ENCODE data around the gene CIAO1. TPM values are rescaled to one million over a fixed set of nuclear protein-coding genes. Genes with fewer than 3 reads are reported as not detected.

Gene CIAO1
- total and polyA plus RNA-seq, 2 donors (not counting 1 experiment from before 2014, with no cell fraction given), result 74.8 to 85.4 TPM

DNA sequence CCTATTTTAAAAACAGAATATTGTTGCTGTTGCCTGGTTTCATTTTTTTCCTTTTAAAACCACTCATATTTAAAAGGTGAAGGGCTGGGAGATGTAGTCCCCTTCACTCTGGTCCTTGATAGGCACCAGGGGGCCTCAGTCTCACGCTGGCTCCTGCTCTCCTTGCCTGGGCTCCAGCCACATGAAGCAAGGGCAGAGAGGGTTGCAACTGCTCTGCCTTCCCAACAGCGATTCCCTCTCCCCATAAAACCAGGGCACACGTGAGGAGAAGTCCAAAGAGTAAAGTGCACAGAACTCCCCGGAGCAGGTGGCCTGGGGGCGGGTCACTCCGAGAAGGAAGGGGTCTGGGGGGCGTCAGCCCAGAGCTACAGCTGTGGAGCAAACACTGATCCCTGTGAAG, 13.0 kb upstream of the CIAO1 start:
- H2AFZ ChIP-seq (ENCODE audit: insufficient read depth, low read depth, low read length, poor library complexity, severe bottlenecking), result no peak overlapping the region
- no peaks in the 10 kb centered on the region for H3K9me3 ChIP-seq (ENCODE audit: control extremely low read depth in 1 of 3, control insufficient read depth in 2 of 3, insufficient read depth in 1 of 3, low read length in 2 of 3)
- no peak overlapping the region for H3K27ac Mint-ChIP-seq
- H3K9ac ChIP-seq (ENCODE audit: low read length), result no peak overlapping the region
- CTCF ChIA-PET, result interaction anchor here (1.8 to 2.1 kb wide), 2 partner anchors 10 to 12 kb away, joined by 7 to 10 read pairs; no protein-coding TSS in a partner anchor
- peaks cover 32 to 37% of the 10 kb centered on the region in 2 donors for H3K4me1 ChIP-seq (ENCODE audit: control insufficient read depth in 2 of 2, insufficient read depth in 2 of 2, low read length in 2 of 2)
- DNase-seq (no peak), ATAC-seq (ENCODE audit: low read depth) (no peak)
- H3K79me2 ChIP-seq (ENCODE audit: control insufficient read depth, insufficient read depth, low read length), result peaks cover 42% of the 10 kb centered on the region
- POLR2A ChIA-PET, result no interaction called here
- H3K4me3 Mint-ChIP-seq, result no peak overlapping the region
- H3K4me3 ChIP-seq (ENCODE audit: control extremely low read depth in 1 of 5, extremely low read depth in 1 of 5, insufficient read depth in 1 of 5, low read depth in 2 of 5, low read length in 4 of 5), result no peak overlapping the region
- no peaks in the 10 kb centered on the region for H3K27me3 Mint-ChIP-seq
- intact Hi-C loops (cut with micrococcal nuclease), result no loop called here
- TF ChIP-seq, protein P1, sequence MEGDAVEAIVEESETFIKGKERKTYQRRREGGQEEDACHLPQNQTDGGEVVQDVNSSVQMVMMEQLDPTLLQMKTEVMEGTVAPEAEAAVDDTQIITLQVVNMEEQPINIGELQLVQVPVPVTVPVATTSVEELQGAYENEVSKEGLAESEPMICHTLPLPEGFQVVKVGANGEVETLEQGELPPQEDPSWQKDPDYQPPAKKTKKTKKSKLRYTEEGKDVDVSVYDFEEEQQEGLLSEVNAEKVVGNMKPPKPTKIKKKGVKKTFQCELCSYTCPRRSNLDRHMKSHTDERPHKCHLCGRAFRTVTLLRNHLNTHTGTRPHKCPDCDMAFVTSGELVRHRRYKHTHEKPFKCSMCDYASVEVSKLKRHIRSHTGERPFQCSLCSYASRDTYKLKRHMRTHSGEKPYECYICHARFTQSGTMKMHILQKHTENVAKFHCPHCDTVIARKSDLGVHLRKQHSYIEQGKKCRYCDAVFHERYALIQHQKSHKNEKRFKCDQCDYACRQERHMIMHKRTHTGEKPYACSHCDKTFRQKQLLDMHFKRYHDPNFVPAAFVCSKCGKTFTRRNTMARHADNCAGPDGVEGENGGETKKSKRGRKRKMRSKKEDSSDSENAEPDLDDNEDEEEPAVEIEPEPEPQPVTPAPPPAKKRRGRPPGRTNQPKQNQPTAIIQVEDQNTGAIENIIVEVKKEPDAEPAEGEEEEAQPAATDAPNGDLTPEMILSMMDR (IDR thresholded peaks at IDR 0.05), result no peak
- no peak for TF ChIP-seq EZH2 (IDR thresholded peaks at IDR 0.05; ENCODE audit: borderline replicate concordance, insufficient read depth, low read depth, low read length, poor library complexity, severe bottlenecking)
- H4K20me1 ChIP-seq (ENCODE audit: control insufficient read depth, insufficient read depth, low read length, poor library complexity, severe bottlenecking), result peaks cover 2% of the 10 kb centered on the region
- H3K4me1 Mint-ChIP-seq, result peaks cover 32% of the 10 kb centered on the region
- H3K36me3 ChIP-seq (replicated peaks in 1 of 2; ENCODE audit: control extremely low read depth in 1 of 2, control insufficient read depth in 1 of 2, extremely low read depth in 1 of 2, insufficient read depth in 2 of 2, low read length in 1 of 2), result peaks cover 0 to 60% of the 10 kb centered on the region in 2 experiments
- no peak overlapping the region for H3K4me2 ChIP-seq (replicated peaks; ENCODE audit: low read depth, low read length, poor library complexity, severe bottlenecking)
- no peak overlapping the region for H3K27ac ChIP-seq (ENCODE audit: low read length in 2 of 2)
- no peaks in the 10 kb centered on the region for H3K9me3 Mint-ChIP-seq (ENCODE audit: insufficient read depth)
- WGBS (ENCODE audit: insufficient coverage), result 90% methylated on average over 7 of the region's 7 CpGs
- no peaks in the 10 kb centered on the region for H3K27me3 ChIP-seq (replicated peaks in 1 of 4; ENCODE audit: control extremely low read depth in 1 of 4, control insufficient read depth in 3 of 4, insufficient read depth in 4 of 4, low read length in 3 of 4)

DNA sequence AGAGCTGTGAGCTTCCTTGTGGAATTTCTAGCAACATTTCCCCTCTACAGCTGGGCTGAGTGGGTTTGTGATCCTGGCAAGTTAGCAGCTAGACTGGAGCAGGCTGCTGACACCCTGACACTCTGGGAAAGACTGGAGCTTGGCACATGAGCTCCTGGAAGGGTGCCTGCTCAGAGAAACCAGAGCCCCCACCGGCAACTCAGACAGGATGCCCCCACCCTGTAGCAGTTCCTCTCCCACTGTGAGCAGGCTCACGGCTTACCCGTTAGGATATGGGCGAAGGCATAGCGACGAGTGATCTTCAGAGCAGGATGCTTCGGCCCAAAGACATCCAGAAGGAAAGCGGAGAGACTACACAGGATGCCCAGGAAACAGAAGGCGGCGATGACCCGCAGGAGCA, 11.5 kb upstream of the CIAO1 start:
- intact Hi-C loops (cut with micrococcal nuclease), result no loop called here
- peak overlapping the region in 1 of 2 donors; percentile 64 for H3K27ac ChIP-seq (ENCODE audit: low read length in 2 of 2)
- ATAC-seq (ENCODE audit: low read depth) (no peak), DNase-seq (no peak)
- WGBS (ENCODE audit: insufficient coverage), result 39% methylated on average over 9 of the region's 11 CpGs
- no peak overlapping the region for H3K9ac ChIP-seq (ENCODE audit: low read length)
- H3K4me1 Mint-ChIP-seq, result peaks cover 46% of the 10 kb centered on the region
- no peak overlapping the region for H3K4me3 Mint-ChIP-seq
- H3K36me3 ChIP-seq (replicated peaks in 1 of 2; ENCODE audit: control extremely low read depth in 1 of 2, control insufficient read depth in 1 of 2, extremely low read depth in 1 of 2, insufficient read depth in 2 of 2, low read length in 1 of 2), result peaks cover 0 to 70% of the 10 kb centered on the region in 2 experiments
- peaks cover 47 to 53% of the 10 kb centered on the region in 2 donors for H3K4me1 ChIP-seq (ENCODE audit: control insufficient read depth in 2 of 2, insufficient read depth in 2 of 2, low read length in 2 of 2)
- peak overlapping the region; percentile 59 for H3K27ac Mint-ChIP-seq
- peaks cover 11% of the 10 kb centered on the region for H4K20me1 ChIP-seq (ENCODE audit: control insufficient read depth, insufficient read depth, low read length, poor library complexity, severe bottlenecking)
- no peak overlapping the region for H2AFZ ChIP-seq (ENCODE audit: insufficient read depth, low read depth, low read length, poor library complexity, severe bottlenecking)
- CTCF ChIA-PET, result interaction anchor here (0.6 to 4.2 kb wide), 6 partner anchors 8 to 262 kb away, joined by 3 to 17 read pairs (median 7); no protein-coding TSS in a partner anchor
- H3K9me3 ChIP-seq (ENCODE audit: control extremely low read depth in 1 of 3, control insufficient read depth in 2 of 3, insufficient read depth in 1 of 3, low read length in 2 of 3), result no peaks in the 10 kb centered on the region
- no peaks in the 10 kb centered on the region for H3K9me3 Mint-ChIP-seq (ENCODE audit: insufficient read depth)
- no peaks in the 10 kb centered on the region for H3K27me3 Mint-ChIP-seq
- TF ChIP-seq, protein P1 (IDR thresholded peaks at IDR 0.05), result no peak
- no peak for TF ChIP-seq EZH2 (IDR thresholded peaks at IDR 0.05; ENCODE audit: borderline replicate concordance, insufficient read depth, low read depth, low read length, poor library complexity, severe bottlenecking)
- POLR2A ChIA-PET, result no interaction called here
- peak overlapping the region; percentile 12 for H3K4me2 ChIP-seq (replicated peaks; ENCODE audit: low read depth, low read length, poor library complexity, severe bottlenecking)
- H3K79me2 ChIP-seq (ENCODE audit: control insufficient read depth, insufficient read depth, low read length), result peaks cover 57% of the 10 kb centered on the region
- H3K4me3 ChIP-seq (ENCODE audit: control extremely low read depth in 1 of 5, extremely low read depth in 1 of 5, insufficient read depth in 1 of 5, low read depth in 2 of 5, low read length in 4 of 5), result no peak overlapping the region
- no peaks in the 10 kb centered on the region for H3K27me3 ChIP-seq (replicated peaks in 1 of 4; ENCODE audit: control extremely low read depth in 1 of 4, control insufficient read depth in 3 of 4, insufficient read depth in 4 of 4, low read length in 3 of 4)
